Immature natural killer cell (primary cell): ENCODE measurements around the gene TMEM63A. TPM values are rescaled to one million over a fixed set of nuclear protein-coding genes. Genes with fewer than 3 reads are reported as not detected.
A peak's percentile ranks its signal among the peaks of the same experiment; 100 is the strongest.

ENCODE experiments used
- DNase-seq, 3 donors: peaks; one replicate each; pipeline ENCODE4 v3.0.0; 2022; ENCODE audit warnings: mixed read lengths in 1 of 3
- H3K27ac Mint-ChIP-seq, 6 donors: one replicate each; pipeline ENCODE4 v1.8.0; 2020; ENCODE audit warnings: mixed read lengths in 6 of 6, mild to moderate bottlenecking in 5 of 6, inconsistent platforms in 4 of 6, moderate library complexity in 3 of 6
- H3K27me3 Mint-ChIP-seq, 3 donors: one replicate each; pipeline ENCODE4 v1.8.0; 2020 to 2021; ENCODE audit warnings: low read depth in 3 of 3, mild to moderate bottlenecking in 3 of 3, mixed read lengths in 3 of 3, moderate library complexity in 3 of 3, inconsistent platforms in 1 of 3
- H3K36me3 Mint-ChIP-seq, 3 donors: one replicate each; pipeline ENCODE4 v1.8.0; 2020; ENCODE audit warnings: mixed read lengths in 3 of 3, inconsistent platforms in 2 of 3, mild to moderate bottlenecking in 2 of 3
- H3K4me1 Mint-ChIP-seq, 2 donors: one replicate each; pipeline ENCODE4 v1.8.0; 2020; ENCODE audit warnings: inconsistent platforms in 2 of 2, mild to moderate bottlenecking in 2 of 2, mixed read lengths in 2 of 2, moderate library complexity in 1 of 2
- H3K4me3 Mint-ChIP-seq, 5 donors: one replicate each; pipeline ENCODE4 v1.8.0; 2020; ENCODE audit warnings: mild to moderate bottlenecking in 5 of 5, mixed read lengths in 5 of 5, inconsistent platforms in 3 of 5, moderate library complexity in 3 of 5
- H3K9me3 Mint-ChIP-seq, 6 donors: one replicate each; pipeline ENCODE4 v1.8.0; 2020; ENCODE audit warnings: mild to moderate bottlenecking in 6 of 6, mixed read lengths in 6 of 6, inconsistent platforms in 4 of 6, moderate library complexity in 3 of 6
- polyA plus RNA-seq, 3 donors: library from polyadenylated mRNA; unstranded; fragments of 300-500 nt; fragmentation: Illumina TruSeq; gene quantifications; one replicate each; pipeline ENCODE4 v1.2.3, GENCODE V29; 2021

The TMEM63A gene
- polyA plus RNA-seq, 3 donors from 2014 or later, result 10.1 to 27.4 (median 11.1) TPM

DNA sequence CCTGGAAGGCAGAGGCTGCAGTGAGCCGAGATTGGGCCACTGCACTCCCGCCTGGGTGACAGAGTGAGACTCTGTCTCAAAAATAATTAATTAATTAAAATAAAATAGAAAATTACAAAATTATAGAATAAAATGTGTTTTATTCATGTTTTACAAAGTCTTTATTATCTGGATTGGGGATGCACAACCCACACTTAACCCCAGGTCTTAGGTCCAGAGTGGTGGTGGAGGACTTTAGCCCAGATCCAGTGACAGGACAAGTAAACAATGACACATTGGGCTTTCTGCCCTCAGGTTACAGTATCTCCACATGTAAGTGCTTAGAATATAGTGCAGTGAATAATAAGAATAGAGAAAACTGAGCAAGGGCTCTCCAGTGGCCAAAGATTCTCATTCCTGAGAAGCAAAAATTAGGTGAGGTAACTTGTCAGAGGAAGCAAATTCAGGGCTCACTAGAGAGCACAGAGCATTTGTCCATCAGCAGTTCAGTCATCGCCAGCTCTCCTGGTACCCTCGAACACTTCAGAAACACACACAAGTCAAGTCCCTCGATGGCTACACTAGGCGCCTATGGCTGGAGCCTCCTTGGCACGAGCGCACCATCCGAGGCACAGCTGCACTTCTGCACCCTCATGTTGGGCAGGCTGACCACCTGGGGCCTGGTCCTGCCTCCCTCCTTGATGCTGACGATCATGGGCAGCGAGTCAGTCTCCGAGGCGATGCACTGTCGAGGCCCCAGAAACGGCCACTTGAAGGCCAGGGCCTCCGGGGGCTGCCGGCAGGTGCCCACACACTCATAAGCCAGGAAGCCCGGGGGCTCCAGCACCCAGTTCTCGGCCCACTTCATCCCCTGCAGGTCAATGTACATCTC, 4.2 kb upstream of the TMEM63A start:
- H3K4me3 Mint-ChIP-seq, result no peak overlapping the region
- peaks cover 8 to 13% of the 10 kb centered on the region in 2 donors for H3K4me1 Mint-ChIP-seq
- H3K36me3 Mint-ChIP-seq, result no peaks in the 10 kb centered on the region
- H3K9me3 Mint-ChIP-seq, result no peaks in the 10 kb centered on the region
- peaks cover 3 to 7% (median 4%) of the 10 kb centered on the region in 3 donors for H3K27me3 Mint-ChIP-seq
- H3K27ac Mint-ChIP-seq, result no peak overlapping the region
- no peak for DNase-seq

DNA sequence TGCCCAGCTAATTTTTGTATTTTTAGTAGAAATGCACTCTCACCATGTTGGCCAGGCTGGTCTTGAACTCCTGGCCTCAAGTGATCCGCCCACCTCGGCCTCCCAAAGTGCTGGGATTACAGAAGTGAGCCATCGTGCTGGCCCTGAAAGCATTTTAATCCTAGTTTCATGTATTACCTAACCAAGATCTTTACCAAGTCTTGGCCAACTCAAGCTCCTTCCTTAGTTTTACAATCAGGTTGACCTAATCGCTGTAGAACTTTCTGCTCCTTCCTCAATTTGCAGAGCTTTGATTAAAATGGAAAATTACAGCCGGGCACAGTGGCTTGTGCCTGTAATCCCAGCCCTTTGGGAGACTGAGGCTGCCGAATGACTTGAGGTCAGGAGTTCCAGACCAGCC, 3.2 kb upstream of the TMEM63A start:
- no peak for DNase-seq
- no peaks in the 10 kb centered on the region for H3K36me3 Mint-ChIP-seq
- H3K4me3 Mint-ChIP-seq, result no peak overlapping the region
- no peaks in the 10 kb centered on the region for H3K9me3 Mint-ChIP-seq
- no peak overlapping the region for H3K27ac Mint-ChIP-seq
- H3K4me1 Mint-ChIP-seq, result peaks cover 19 to 24% of the 10 kb centered on the region in 2 donors
- peaks cover 2 to 7% (median 6%) of the 10 kb centered on the region in 3 donors for H3K27me3 Mint-ChIP-seq

DNA sequence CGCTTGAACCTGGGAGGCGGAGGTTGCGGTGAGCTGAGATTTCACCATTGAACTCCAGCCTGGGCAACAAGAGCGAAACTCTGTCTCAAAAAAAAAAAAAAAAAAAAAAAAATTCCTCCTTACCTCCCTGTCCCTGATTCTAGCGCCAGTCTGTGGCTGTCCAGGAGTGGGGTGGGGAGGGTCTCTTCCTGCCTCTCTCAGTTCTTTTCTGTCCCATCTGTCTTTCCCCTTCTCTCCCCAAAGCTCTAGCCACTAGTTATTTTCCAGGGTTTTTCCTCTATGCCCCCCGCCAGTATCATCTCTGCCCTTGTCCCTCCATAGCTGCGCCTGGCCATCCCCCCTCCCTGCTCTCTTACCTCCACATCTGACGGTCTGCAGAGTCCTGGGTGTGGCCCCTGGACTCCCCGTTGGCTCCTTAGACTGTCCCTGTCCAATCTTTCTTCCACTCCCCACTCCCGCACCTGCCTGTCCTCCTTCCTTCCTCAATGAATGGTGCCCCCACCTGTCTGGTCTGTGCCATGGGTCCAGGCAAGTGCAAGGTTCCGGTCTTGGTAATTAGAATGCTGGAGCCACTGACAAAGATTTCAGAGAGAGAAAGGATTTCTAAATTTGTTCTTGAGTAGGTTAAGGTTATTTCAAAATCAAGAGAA, 1.6 kb upstream of the TMEM63A start:
- peak overlapping the region; percentile 0 to 86 (median 70) for H3K27ac Mint-ChIP-seq
- peaks cover 0 to 2% (median 0%) of the 10 kb centered on the region in 3 donors for H3K36me3 Mint-ChIP-seq
- H3K4me1 Mint-ChIP-seq, result peaks cover 34 to 40% of the 10 kb centered on the region in 2 donors
- DNase-seq, result no peak
- H3K9me3 Mint-ChIP-seq, result no peaks in the 10 kb centered on the region
- peak overlapping the region; percentile 91 to 95 (median 93) for H3K4me3 Mint-ChIP-seq
- H3K27me3 Mint-ChIP-seq, result peaks cover 2 to 6% (median 4%) of the 10 kb centered on the region in 3 donors

DNA sequence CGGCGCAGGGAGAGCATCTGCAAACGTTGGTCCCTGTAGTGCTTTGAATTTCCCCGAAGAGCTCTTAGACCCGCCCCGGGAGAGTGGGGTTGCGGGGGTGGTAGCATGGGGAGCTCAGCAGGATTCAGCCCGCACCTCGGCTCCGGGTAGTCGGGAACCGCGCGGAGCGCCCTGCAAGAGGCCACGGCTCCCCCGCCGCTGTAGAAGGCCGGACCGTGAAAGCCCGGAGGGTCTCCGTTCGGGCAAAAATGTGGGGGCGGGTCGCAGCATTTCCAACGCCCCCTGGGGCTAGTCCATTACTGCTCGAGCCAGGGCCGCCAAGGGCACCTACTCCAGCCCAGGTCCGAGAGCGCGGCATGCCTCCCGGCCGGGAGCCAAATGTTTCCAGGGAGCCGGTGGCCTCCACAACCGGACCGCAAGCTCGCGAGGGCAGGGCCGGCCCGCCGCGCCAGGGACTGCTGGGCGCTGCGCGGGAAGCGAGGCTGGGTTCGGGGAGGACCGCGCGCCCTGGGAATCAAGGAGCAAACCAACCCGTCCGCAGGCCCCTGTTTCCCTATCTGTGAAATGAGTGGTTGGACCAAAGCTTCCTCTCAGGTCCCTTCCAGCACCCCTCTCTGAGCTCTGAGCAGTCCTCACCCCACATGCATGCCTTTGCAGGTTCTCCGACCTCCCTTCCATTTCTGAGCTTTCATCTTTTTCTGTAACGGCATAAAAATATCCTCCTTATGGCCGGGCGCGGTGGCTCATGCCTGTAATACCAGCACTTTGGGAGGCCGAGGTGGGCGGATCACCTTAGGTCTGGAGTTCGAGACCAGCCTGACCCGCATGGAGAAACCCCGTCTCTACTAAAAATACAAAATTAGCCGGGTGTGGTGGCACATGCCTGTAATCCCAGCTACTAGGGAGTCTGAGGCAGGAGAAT, 775 bp upstream of the TMEM63A start:
- peaks cover 39 to 47% of the 10 kb centered on the region in 2 donors for H3K4me1 Mint-ChIP-seq
- H3K9me3 Mint-ChIP-seq, result no peaks in the 10 kb centered on the region
- H3K27ac Mint-ChIP-seq, result peak overlapping the region; percentile 76 to 97 (median 84)
- peaks cover 0 to 4% (median 0%) of the 10 kb centered on the region in 3 donors for H3K36me3 Mint-ChIP-seq
- peak overlapping the region; percentile 91 to 95 (median 93) for H3K4me3 Mint-ChIP-seq
- DNase-seq, result peak in 2 of 3 donors; percentile 18 to 29
- H3K27me3 Mint-ChIP-seq, result peaks cover 1 to 6% (median 2%) of the 10 kb centered on the region in 3 donors

DNA sequence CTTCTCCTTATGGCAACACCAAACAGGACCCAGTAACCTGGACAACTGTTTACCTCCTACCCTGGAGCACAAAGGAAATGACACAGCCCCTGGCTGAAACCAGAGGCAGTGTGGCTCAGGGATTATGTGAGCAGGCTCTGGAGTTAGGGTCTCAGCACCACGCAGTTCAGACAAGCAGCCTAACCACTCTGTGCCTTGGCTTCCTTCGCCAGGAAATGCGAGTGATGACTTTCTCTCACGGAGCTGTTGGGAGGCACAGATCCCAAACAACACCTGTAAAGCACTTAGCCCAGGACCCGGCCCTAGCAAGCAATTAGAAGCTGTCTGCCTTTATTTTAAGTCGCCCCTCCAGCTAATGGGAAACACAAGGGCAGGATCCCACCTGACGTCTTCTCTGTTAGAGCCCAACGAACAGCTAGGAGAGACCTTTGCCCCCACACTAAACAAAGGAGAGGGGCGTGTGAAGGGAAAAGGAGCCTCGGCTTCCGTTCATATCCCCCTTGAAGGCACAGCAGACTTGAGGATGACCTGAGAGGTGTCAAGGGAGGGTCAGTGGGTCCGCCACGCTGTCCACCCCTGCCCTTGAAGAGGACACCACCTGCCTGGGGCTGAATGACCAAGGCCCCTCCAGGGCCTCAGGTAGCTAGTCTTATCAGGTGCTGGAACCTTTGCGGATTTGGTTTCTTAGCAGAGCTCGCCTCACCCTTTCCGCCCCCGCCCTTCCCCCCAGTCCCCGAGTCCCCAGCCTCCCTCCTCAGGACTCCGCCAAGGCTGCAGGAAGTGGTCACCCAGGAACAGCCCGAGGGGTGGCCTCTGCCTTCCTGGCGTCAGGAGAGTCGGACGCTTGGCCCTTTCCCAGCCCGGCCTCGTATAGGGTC, 860 bp downstream of the TMEM63A start:
- Mint-ChIP-seq H3K27me3 (peaks cover 1 to 6% (median 2%) of the 10 kb centered on the region in 3 donors), H3K27ac (peak overlapping the region; percentile 80 to 97 (median 91)), H3K9me3 (no peaks in the 10 kb centered on the region), H3K4me3 (peak overlapping the region; percentile 91 to 95 (median 93)), H3K4me1 (peaks cover 41 to 59% of the 10 kb centered on the region in 2 donors), H3K36me3 (peaks cover 0 to 15% (median 8%) of the 10 kb centered on the region in 3 donors)
- DNase-seq, result peak; percentile 39 to 45 (median 42)

DNA sequence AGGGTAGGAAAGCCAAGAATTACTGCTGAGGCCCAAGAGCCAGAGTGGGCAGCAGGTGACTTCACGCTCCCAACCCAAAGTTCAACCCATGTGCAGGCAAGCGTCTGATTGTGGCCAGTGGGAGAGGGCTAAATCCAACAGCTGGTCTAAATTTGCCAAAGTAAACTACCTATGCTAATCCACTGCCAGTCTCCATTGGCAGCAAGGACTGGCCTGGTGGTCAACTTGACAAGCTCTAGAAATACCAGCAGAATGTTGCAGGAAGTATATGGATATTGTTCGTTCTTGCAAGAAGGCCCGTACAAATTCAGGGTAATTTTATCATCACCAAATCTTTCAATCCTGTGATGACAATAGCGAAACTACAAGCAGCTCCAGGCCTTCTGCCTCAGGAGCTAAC, 1.5 kb downstream of the TMEM63A start:
- peak in 1 of 3 donors; percentile 10 for DNase-seq
- Mint-ChIP-seq H3K9me3 (no peaks in the 10 kb centered on the region), H3K27ac (peak overlapping the region; percentile 80 to 97 (median 91)), H3K27me3 (peaks cover 1 to 6% (median 2%) of the 10 kb centered on the region in 3 donors), H3K4me1 (peaks cover 43 to 59% of the 10 kb centered on the region in 2 donors), H3K36me3 (peaks cover 0 to 19% (median 8%) of the 10 kb centered on the region in 3 donors), H3K4me3 (peak overlapping the region; percentile 91 to 95 (median 93))

DNA sequence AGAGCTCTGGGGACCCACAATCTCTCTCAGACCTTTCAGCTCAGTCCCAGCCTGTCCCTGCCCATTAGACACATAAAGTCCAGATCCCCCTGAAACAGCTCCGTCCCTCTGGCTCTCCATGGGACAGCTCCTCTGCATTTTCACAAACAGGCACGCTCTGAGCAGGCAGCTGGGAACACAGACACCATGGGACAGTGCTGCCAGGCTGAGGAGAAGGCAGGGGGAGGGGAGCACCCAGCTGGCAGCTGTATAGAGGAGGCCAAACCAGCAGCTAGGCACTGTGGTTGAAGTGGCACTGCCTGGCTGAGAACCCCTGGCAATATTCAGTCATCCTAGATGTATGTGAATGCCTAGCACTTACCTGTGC, 2.0 kb downstream of the TMEM63A start:
- H3K9me3 Mint-ChIP-seq, result no peaks in the 10 kb centered on the region
- peak overlapping the region; percentile 80 to 97 (median 91) for H3K27ac Mint-ChIP-seq
- H3K4me1 Mint-ChIP-seq, result peaks cover 45 to 59% of the 10 kb centered on the region in 2 donors
- peak overlapping the region; percentile 91 to 95 (median 93) for H3K4me3 Mint-ChIP-seq
- H3K27me3 Mint-ChIP-seq, result peaks cover under 1 to 6% (median 2%) of the 10 kb centered on the region in 3 donors
- no peak for DNase-seq
- H3K36me3 Mint-ChIP-seq, result peaks cover 0 to 22% (median 8%) of the 10 kb centered on the region in 3 donors

DNA sequence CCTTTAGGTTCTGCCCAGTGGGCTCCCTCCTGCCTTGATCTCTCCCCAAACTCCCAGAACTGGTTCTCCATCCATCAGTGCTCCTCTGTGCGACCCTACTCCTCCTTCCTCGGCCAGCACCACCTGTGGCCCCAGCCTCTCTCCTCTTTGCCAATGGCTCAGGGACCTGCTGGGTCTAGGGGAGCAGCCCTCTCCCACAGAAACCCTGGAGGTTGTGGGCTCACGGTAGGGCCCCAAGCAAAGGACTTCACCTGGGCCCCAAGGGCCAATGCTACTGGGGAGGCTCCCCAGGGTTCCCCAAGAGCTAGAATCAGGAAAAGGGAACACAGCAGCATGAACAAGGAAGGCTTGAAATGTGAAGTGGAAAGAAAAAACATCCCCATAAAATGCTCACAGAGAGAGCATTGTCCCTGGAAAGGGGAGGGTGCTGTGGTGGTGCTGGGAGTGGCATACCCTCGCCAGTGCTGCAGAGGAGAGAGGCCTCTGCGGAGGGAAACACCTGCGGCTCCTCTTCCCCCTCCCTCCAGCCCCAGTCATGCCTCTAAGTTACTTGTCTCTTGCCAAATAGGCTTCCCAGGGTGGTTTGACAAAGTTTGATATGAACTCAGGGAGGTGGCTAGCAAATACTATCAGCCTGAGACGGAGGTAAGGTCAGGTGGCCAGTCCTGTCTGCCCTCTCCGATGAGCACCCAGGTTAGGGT, 2.5 kb downstream of the TMEM63A start:
- peak overlapping the region; percentile 91 to 95 (median 93) for H3K4me3 Mint-ChIP-seq
- H3K4me1 Mint-ChIP-seq, result peaks cover 45 to 59% of the 10 kb centered on the region in 2 donors
- H3K27ac Mint-ChIP-seq, result peak overlapping the region; percentile 80 to 97 (median 91)
- DNase-seq, result no peak
- H3K36me3 Mint-ChIP-seq, result peaks cover 0 to 26% (median 8%) of the 10 kb centered on the region in 3 donors
- no peaks in the 10 kb centered on the region for H3K9me3 Mint-ChIP-seq
- H3K27me3 Mint-ChIP-seq, result peaks cover 0 to 6% (median 2%) of the 10 kb centered on the region in 3 donors

DNA sequence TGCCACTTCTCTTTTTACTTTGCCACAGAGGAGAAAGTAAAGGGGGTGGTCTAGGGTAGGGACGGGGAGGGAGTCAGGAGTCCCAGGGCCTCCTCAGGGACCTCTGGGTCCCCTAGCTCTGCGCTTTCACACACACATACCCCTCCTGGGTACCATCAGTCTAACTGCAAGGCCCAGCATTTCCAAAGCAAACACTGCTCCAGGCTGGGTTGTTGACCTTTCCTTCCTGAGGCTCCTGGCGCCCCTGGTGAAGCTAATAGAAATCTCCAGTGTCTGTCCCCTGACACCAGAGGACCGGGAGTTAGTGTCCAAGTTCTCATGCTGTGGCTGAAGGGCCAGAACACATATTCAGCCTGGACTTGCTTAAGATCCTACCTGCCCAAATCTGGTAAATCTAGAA, 3.9 kb downstream of the TMEM63A start:
- peaks cover 0 to 33% (median 8%) of the 10 kb centered on the region in 3 donors for H3K36me3 Mint-ChIP-seq
- H3K4me3 Mint-ChIP-seq, result no peak overlapping the region
- peaks cover 0 to 6% (median 0%) of the 10 kb centered on the region in 3 donors for H3K27me3 Mint-ChIP-seq
- DNase-seq, result no peak
- H3K4me1 Mint-ChIP-seq, result peaks cover 42 to 60% of the 10 kb centered on the region in 2 donors
- no peaks in the 10 kb centered on the region for H3K9me3 Mint-ChIP-seq
- H3K27ac Mint-ChIP-seq, result peak overlapping the region in 5 of 6 donors; percentile 18 to 91 (median 73)

DNA sequence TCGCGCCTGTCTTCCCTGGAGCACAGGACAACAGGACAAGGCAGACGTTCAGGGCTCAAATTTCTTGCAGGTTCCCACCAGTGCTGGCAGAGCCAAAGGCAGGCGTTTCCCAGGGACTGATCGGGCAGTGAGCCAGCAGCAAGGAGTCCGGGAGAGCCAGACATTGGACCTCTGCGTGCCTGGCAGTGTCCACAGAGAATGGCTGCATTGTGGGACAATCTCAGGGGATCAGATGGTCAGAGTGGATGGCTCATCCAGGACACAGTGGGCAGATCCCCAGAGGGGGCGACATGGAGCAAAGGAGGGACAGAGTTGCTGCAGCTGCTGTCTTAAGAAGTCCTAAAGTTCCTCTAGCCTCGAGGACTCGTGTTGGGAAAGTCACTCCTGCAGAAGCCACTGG, 4.6 kb downstream of the TMEM63A start:
- DNase-seq, result no peak
- Mint-ChIP-seq H3K27ac (peak overlapping the region in 4 of 6 donors; percentile 55 to 83 (median 74)), H3K9me3 (no peaks in the 10 kb centered on the region), H3K27me3 (peaks cover 0 to 6% (median 0%) of the 10 kb centered on the region in 3 donors), H3K36me3 (peaks cover 0 to 36% (median 8%) of the 10 kb centered on the region in 3 donors), H3K4me1 (peaks cover 45 to 62% of the 10 kb centered on the region in 2 donors), H3K4me3 (peak overlapping the region in 1 of 5 donors; percentile 62)

DNA sequence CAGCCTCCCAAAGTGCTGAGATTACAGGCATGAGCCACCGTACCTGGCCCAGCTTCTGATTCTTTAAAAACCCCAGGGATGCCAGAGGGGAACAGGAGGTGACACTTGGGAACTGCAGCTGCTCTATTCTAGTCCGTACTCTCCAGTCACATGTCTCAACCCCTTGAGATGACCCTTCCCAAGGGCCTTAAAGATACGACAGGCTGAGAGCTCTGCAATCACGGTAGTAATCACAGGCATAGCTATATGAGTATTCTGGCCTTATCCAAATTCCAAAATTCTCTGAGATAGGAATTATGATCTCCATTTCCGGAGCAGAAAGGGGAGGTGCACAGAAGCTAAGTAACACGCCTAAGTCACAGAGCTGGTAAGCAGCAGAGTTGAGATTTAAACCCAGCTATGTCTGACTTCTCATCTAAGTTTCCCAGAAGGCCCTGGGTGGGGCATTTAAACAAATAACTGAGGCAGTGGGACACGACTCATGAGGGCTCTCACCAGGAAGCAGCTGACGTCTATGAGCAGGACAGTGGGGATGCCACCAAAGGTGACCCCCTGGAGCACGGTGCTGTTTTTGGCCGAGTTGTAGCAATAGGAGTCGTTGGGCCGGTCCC, 5.2 kb downstream of the TMEM63A start:
- peaks cover 51 to 68% of the 10 kb centered on the region in 2 donors for H3K4me1 Mint-ChIP-seq
- H3K27ac Mint-ChIP-seq, result no peak overlapping the region
- H3K36me3 Mint-ChIP-seq, result peaks cover 0 to 36% (median 8%) of the 10 kb centered on the region in 3 donors
- H3K4me3 Mint-ChIP-seq, result no peak overlapping the region
- no peaks in the 10 kb centered on the region for H3K9me3 Mint-ChIP-seq
- DNase-seq, result no peak
- peaks cover 0 to 6% (median under 1%) of the 10 kb centered on the region in 3 donors for H3K27me3 Mint-ChIP-seq
